NCI-H1105 treated with DMSO at 0.1 percent for 48 hours (cell line): ENCODE results near the gene THUMPD3.

Source experiments
- DNase-seq: peaks from one replicate; lab custom pipeline; 2025; lab: John Stamatoyannopoulos, UW

THUMPD3 gene, protein sequence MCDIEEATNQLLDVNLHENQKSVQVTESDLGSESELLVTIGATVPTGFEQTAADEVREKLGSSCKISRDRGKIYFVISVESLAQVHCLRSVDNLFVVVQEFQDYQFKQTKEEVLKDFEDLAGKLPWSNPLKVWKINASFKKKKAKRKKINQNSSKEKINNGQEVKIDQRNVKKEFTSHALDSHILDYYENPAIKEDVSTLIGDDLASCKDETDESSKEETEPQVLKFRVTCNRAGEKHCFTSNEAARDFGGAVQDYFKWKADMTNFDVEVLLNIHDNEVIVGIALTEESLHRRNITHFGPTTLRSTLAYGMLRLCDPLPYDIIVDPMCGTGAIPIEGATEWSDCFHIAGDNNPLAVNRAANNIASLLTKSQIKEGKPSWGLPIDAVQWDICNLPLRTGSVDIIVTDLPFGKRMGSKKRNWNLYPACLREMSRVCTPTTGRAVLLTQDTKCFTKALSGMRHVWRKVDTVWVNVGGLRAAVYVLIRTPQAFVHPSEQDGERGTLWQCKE

DNA sequence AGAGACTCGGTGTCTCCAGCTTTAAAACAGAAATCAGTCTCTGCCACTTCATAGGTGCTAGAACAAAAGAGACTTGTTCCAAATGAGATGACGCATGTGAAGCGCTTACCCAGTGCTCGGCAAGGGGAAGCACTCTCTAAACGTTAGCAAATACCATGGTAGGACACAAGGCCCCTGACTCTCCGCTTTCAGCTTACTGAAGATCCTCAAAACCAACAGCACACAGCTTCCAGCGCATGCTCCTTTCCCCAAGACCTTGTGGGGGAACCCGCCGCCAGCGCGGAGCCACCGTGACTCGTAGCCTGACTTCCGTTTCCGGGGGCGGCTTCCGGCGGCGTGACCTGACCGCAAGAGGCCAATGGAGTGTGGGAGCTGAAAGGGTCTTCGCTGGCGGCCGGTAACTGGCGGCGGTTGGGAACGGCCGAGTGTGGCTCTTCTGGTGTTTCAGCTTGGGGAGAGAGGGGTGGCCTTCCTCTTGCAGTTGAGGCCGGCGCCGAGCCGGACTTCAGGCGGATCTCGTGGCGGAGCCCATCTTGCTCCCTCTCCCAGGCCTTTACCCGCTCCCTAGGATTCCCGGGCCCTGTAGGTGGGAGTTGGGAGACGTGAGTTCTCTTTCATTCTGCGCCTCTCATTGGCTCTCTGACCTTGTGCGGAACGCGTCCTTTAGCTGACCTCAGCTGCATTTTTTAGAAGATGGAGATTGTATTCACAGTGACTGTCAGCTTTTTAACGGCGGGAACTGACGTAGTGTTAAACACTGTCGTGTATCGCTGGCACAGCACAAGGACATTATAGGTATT is at the start of gene THUMPD3:
Gene THUMPD3 (plus strand): TSS at position 324 of the 800 bp plus-strand sequence. CDS start 2,015 bp downstream, outside the sequence.
- peak; percentile 77 for DNase-seq

DNA sequence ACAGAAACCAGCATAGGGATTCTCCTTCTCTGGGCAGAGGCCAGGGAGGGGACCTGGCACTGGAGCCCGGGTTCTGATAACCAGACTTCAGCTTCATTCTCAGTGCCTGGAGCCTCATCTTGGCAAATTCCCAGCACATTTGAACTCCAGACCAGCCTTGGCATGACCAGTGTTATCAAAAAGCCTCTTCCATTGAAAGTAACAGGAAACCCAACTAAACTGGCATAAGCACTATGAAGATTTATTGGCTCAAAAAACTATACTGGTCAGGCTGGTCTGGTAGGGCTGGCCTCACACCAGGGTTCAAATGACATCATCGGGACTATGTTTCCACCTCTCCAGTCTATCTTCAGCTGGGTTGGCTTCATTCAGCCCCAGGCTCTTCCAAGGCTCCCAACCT is 48.1 kb upstream of the THUMPD3 start:
- DNase-seq, result no peak

DNA sequence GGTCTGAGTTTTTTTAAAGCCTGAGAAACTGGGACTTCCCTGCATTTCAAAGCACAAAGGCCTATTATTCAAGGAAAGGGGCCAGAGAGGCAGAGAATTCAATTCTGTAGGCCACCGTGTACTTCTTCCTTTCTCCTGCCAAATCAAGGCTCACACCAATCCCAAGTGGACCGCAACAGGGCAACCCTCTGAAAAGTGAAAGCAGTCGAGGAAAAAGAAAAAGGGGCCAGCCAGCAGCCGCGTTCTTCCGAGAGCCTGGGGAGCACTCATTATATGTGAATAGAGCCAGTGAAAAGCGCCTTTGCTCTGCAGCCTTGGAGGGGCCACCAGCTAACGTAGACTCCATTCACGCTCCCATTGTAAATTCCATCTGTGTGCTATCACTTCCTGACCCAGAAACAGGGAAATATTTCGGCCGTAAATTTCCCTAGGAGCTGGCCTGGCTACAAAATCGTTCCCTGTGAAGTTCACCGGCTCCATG is 45.9 kb upstream of the THUMPD3 start:
- no peak for DNase-seq

DNA sequence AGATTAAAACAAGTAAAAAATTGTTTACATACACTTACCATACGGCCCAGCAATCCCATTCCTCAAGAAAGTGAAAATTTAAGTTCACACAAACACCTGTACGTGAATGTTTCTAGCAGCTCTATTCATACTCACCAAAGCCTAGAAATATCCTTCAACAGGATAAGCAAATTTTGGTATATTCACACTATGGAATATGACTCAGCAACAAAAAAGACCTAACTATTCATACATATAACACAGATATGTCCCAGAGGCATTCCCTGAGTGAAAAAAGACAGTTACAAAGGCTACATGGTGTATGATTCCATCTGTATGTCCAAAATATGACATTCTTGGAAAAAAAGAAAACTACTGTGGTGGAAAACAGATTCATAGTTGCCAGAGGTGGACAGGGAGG is 40.1 kb upstream of the THUMPD3 start:
- no peak for DNase-seq

DNA sequence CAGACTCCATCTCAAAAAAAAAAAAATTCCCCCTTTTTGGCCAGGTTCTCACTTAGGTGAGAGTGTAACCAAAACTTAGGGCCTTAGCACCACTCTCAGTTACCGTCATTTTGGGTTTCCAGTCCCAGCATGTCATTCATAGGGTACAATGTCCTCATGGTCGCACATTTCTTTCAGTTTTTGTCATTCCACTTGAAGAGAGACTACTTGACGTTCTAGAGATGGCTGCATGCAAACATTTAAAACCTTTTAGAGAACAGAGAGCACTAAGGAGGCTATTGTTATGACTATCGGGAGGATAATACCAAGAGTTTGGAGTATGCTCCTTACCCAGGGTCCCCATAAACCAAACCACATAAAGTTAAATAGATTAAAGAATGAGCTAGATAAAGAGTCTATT is 37.9 kb upstream of the THUMPD3 start:
- no peak for DNase-seq

DNA sequence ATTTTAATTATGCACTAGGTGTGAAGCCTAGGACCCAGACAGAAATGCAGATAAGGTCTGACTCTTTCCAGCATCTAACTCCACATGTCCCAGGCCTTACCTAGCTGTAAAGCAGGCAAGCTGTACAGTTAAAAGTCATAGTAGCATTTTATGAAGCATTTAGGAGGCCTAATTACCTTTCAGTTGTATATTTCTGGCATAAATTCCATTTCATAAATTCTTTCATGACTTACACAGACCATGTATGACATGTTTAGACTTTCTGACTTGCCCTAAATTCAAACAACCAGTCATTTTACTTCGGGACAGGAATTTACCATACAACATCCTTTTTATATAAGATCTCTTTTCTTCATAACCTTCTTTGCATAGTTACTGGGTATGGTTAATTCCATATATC is 35.3 kb upstream of the THUMPD3 start:
- DNase-seq, result no peak

DNA sequence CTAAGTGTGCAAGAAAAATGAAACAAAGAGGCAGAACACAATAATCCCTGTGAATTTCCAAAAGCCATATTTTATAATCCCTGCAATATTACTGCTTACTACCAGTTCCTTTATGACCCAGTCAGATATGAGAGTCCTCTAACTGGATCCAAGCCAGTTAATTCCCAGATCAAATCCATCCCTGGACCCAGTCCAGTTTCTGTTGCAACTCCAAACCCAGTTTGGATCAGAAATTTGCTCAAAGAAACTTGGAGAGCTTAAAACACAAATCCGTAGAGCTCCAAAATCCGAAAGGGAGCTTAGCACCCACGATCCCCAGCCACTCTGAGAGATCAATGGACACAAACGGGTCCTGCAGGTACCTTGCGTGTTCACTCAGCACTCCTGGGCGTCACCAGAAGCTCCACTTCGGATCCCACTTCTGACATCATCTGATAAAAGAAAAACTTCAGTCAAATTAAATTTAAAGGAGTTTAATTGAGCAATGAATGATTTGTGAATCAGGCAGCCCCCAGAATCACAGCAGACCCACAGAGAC is 32.6 kb upstream of the THUMPD3 start:
- DNase-seq, result no peak

DNA sequence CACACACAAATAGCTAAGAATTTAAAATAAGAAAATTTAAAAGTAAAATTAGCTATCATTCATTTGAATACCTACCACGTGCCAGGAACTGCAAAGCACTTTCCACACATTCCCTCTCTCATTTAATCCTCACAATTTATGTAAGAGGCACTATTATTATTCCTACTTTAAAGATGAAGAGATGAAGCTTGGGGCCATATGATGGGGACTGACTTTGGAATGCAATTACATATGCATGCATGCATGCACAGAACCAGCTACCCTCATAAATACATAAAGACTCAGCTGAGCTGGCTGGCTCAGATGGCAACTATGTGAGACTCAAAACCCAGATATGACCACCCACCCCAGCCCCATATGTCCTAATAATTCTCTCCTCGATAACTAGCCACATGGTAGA is 31.7 kb upstream of the THUMPD3 start:
- DNase-seq, result no peak

DNA sequence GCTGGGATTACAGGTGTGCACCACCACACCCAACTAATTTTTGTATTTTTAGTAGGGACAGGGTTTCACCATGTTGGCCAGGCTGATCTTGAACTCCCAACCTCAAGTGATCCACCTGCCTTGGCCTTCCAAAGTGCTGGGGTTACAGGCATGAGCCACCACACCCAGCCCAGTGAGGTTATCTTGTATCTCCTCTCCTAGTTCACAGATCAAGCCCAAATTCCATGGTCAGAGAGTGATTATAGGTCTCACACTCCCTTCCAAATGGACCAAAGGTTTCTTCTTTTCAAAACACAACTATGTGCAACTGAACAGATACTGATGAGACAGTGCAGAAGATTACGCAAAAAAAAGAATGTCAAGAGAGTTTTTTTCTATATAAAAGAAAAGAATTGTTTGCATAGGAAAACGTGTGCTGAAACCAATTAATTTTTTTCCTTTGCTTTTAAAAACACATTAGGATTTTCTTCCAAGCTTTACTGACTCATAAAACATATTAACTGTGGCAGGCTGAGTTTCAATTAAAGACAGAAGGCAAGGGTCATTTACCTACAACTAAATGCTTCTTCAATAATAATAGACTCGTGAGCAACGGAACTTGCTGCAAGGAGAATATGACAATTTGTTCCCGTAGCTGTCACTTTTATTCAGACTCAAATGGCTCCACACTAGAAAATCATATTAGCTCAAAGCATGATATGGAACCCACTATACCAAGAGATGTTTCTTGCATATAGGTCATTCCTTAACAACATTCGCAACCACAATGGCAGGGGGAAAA is 30.4 kb upstream of the THUMPD3 start:
- no peak for DNase-seq

DNA sequence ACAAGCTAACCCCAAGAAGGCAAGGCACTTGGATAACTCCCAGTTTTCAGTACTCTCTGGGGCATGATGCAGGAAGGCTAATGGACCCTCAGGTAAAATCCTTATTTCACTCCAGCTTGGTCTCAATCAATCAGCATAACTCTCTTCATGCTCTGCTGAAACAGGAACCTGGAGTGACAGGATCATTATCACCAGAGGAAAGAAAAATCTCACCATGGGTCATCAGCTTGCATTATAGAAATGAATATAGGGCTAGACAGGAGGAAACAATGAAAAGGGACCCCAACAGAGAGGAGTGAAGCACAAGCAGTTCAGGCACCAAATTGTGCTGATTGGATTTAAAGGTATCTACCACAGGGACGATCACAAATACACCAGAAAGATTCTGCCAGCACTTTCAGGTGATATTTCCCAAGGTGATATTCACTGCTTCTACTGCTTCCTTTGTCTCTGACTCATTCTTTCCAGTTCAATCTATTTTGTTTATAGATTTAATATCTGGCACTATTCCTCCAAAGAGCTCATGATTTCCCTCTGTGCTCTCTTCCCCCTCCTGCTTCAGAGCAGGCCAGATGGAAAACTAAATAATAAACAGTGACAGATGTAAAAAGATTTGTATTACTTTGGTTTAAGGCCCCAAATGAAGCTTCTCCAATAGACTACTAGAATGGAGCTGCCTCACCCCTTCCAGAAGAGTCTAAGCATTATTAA is 22.9 kb upstream of the THUMPD3 start:
- DNase-seq, result no peak

DNA sequence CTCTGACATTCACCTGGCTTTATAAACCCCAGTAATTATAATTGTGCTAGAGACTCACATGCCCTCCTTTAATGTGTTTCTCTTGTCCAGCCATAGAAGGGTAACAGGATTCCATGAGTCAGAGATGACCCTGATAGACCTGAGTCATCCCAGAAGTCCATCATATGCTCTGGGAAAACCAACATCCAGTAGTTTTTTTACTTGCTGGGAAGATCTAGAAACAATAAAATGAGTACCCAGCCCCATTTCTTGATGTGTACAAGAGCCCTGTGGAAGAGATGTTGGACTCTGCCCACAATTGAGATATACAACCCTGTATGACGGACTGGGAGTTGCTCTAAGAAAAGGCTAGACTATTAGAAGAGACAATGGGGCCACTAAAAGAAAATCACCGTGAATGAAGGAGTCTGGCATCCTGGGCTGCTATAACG is 22.4 kb upstream of the THUMPD3 start:
- no peak for DNase-seq

DNA sequence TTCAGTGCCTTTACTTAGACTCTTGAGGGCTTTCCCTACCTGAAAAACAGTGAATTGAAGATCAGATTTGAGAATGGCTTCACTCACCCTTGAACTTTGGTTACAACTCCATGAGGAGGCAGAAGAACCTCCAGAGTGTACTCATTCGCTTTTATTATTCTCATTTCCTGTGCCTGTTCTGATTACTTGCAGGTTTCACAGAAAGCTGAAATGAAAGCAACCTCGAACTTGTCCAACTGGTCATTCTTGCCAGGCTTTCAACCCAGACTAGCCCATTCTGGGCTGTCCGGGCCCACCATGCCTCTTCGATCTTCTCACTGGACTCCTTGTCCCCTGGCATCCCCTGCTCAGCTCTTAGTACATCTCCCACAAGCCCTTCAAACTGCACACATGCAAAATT is 20.2 kb upstream of the THUMPD3 start:
- no peak for DNase-seq

DNA sequence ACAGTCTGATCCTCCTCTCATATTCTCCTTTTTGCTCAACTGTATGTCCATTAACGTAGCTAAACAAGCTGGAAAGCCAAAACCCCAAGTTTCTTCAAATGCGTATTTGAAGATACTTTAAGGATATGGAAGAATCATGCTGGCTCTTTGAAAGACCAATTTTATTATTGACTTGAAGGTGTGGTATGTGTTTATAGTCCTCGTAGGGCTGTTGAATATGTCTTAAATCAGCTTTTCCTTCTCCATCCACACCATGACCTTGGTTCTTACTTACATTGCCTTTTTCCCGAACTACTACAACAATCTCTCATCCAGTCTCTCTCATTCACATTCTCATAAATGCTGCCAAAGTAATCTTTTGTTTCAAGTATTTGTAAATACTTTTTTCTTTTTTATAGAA is 19.7 kb upstream of the THUMPD3 start:
- DNase-seq, result no peak

DNA sequence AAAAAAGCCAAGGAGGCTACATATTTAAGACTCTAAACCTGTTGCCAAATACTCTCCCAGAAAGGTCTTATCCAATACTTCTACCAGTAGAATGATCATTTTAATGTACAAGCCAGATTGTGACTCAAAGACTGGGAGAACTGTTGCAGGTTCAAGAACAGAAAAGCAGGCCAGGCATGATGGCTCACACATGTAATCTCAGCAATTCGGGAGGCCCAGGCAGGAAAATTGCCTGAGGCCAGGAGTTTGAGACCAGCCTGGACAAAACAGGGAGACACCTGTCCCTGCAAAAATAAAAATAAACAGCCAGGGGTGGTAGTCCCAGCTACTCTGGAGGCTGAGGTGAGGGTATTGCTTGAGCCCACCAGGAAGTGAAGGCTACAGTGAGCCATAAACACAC is 17.8 kb upstream of the THUMPD3 start:
- DNase-seq, result no peak

DNA sequence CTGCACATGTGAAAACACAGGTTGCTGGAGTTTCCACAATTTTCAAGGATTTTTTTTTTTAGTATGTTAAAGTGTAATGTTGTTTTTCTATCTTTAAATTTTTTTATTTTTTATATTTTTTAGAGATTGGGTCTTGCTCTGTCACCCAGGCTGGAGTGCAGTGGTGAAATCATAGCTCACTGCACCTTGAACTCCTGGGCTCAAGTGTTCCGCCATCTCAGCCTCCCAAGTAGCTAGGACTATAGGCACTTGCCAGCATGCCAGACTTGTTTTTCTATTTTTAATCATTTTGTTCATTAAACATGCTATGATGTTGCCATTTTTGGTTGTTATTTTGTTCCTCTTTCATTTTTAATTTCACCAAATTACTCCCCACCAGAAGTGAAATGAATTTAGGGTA is 16.7 kb upstream of the THUMPD3 start:
- no peak for DNase-seq

DNA sequence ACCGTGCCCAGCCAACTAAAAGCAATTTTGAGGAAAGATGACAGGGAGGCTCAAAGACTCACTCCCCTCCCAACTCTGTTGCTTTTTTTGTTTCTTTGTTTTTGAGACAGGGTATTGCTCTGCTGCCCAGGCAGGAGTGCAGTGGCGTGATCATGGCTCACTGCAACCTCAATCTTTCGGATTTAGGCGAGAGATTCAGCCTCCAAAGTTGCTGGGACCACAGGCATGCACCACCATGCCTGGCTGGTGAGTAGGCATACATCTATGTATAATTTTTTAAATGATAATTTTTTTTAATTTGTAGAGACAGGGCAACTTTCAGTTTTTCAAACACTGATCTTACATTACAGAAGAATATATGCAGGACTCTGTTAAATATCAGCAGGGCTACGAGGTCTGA is 15.8 kb upstream of the THUMPD3 start:
- no peak for DNase-seq

DNA sequence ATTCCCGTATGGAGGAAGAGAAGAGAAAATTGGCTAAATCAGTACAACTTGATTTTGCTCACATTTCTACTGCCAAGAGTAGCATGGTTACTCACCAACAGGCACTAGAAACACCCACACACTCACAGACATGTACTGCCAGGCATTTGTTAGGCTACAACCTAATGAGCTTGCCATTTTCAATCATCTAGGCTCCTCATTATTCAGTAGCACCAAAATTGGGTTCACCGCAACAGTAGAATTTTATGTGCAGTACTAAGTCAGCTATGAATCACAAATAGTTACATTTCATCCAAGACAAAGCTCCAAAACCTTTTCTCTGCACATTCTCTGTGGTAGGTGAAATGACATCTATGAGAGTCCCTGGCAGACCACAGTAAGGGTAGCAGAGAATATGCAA is 15.0 kb upstream of the THUMPD3 start:
- no peak for DNase-seq

DNA sequence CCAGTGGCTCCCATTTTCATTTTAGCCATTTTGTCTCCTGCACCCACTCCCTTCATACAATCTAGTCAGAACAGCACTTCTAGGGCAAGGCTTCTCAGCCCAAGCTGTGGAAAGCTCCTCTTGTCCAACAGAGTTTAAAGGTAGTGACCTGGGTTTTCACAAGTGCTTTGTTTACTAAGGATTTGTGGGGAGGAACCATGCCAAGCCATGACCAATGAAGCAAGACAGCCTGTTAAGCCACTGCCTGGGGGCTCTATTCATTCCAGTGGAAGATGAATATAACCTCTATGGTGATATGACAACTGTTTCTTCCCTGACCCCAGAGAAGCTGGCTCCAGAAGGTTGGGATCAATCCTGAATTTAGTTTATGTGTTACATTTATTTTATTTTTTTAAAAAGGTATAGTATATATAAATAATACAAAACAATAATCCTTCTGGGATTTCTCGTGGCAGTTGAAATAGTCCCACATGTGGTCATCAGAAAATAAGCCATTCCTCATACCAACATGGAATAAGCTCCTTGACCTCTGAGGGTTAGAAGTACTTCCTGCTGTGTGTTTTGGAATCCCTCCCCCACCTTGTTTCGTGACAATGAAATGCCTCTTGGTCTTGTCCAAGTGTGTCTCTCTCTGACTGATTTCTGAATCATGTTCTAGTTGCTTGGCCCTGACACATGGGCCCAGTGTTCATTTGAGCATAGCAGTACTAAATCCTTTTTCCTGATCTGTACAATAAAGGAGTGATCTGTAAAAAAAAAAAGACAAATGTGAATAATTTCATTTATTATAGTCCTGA is 13.3 kb upstream of the THUMPD3 start:
- DNase-seq, result no peak

DNA sequence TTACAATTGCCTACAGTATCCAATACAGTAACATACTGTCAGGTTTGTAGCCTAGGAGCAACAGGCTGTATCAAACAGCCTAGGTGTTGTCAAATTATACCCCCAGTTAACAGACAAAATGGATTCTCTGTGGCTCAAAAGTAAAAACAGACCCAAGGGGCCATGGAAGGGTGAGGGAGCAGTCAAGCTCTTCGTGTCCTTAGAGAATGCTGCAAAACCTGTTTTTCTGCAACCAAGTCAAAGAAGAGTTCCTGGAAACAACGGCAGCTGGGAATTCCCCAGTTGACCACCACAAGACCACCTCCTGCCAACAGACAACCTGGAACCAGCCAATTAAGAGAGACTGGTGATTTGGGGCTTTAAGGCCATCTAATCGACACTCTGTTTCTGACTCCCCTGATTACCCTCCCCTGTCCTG is 11.1 kb upstream of the THUMPD3 start:
- DNase-seq, result no peak
